NCI-H748 (cell line): ENCODE data around the gene MAGOH.
A peak's percentile ranks its signal among the peaks of the same experiment; 100 is the strongest.
"Not testable (repeated sequence)": the region's sequence is repeated elsewhere in the genome, so short reads cannot be mapped to it uniquely, and the experiment has no call there.

ENCODE experiments used
- DNase-seq: peaks from one replicate; lab custom pipeline; 2025; ENCODE audit not compliant: unreplicated experiment; lab: John Stamatoyannopoulos, UW

MAGOH gene

DNA sequence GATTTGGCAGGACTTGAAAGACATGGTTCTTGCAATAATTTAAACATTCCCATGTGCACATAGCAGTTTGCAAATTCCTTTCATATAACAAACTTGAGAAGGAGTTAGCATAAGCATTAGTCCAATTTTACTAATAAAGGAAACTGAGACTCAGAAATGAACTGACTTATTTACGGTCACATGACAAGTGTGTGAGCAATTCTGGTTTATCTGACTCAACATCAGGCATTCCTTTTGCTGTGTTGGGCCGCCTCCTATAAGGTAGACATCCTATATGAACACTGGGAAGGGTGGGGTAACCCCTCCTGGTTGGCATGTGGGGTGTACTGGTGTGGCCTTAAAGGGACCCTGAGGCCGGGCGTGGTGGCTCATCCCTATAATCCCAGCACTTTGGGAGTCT lies 50.2 kb downstream of the MAGOH start:
- DNase-seq: no peak

DNA sequence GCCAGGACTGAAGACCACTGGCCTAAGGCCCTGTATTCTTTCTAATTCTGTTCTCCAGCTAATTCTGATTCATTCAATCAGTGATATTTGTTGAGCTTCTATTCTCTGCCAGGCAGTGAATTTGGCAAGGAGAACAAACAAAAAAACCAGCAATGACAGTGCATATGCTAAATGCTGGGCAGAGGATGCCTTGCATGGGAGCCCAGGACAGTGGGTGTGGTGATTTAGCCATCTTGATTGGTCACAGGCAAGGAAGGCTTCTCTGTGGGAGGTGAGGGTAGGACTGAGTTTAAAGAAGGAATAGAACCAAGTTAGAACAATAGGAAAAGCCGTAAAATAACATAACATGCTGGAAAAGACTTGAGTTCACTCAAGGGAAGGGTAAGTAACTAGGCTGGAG lies 50.9 kb downstream of the MAGOH start:
- DNase-seq: no peak

- DNase-seq: no peak
Measured at GRCh38 chr1:53186533-53186932, 51.8 kb downstream of the MAGOH start.

DNA sequence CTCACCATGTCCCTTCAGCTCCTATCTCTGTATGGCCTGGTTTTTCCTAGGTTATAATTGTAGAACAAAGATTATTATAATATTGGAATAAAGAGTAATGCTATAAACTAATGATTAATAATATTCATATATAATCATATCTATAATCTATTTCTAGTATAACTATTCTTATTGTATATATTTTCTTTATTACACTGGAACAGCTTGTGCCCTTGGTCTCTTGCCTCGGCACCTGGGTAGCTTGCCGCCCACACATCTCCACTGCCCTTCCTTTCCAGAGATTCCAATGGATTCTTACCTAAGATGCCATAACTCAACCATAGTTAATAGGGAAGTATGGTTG lies 52.4 kb downstream of the MAGOH start:
- not testable (repeated sequence) for DNase-seq

DNA sequence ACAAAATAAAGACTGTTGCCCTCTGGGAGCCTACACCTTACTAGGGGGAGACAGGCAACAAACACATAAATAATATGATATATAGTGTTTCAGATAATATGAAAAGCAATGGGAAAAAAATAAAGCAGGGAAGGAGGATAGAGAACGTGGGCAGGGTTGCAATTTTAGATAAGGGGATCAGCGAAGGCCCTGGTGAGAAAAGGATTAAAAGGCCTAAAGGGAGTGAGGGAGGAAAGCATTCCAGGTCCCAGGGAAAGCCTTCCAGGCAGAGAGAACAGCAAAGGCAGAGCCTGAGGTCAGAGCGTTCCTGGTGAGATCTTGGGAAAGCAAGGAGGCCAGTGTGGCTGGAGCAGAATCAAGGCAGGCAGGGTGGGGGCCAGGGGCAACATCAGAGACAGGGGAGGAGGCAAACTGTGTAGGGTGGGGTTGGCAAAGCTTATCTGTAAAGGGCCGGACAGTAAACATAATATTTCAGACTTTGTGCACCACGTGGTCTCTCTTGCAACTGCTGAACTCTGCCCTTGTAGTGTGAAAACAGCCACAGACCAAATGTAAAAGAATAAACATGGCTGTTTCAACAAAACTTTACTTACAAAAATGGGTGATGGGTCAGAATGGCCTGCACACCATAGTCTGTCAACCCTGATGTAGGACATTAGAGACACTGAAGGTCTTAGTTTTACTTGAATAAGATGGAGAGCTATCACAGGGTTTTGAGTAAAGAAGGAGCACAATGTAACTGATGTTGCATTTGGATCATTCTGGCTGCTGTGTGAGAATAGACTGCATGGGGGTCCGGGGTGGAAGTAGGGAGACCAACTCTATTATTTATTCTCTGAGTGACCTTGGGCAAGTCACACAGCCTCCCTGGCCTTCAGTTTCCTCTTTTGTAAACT lies 55.0 kb downstream of the MAGOH start:
- no peak for DNase-seq

- no peak for DNase-seq
Measured at GRCh38 chr1:53182716-53183094, 55.6 kb downstream of the MAGOH start.

DNA sequence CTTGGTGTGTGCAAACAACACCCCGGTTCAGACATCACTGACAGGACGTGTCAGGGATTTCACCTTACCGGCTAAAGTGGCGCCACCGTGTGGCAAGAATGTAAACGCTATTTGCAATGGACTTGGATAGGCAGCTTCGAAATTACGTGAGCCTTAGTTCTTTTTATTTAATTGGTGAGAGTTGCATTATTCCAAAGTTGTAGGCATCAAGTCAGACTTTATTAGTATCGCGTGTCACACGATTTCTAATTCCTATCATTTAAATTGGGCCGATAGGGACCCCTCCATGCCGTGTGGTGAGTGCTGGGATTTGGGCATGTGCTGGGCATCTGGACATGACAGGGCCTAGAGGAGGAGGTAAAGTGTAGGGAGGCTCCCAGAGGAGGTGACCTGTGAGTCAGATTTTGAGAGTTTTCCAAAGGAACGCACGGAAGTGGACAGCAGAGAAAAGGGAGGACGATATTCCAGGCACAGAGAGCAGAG lies 56.2 kb downstream of the MAGOH start:
- peak; percentile 75 for DNase-seq

DNA sequence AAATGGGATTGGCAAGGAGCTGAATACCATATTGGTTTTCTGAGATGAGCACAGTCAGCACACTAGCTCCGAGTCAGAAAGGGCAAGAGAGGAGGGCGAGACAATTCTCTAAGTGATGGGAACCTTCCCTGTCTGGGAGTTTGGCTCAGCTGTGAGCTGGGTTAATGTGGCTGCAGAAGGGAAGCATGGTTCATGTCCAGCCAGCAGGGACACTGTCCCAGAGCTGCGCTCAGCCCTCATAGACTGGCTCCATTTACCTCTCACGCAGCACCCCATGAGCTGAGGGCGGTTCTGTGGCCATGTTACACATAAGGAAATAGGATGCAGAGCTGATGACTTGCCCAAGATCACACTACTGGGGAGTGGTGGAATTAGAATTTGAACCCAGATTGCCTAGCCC lies 57.4 kb downstream of the MAGOH start:
- DNase-seq: no peak

- DNase-seq: no peak
Measured at GRCh38 chr1:53180226-53180625, 58.1 kb downstream of the MAGOH start.
